Endothelial cell (in vitro differentiated cells): ENCODE data around the gene RSRC1. TPM values are rescaled to one million over a fixed set of nuclear protein-coding genes. Genes with fewer than 3 reads are reported as not detected.
"Not testable (repeated sequence)": the region's sequence is repeated elsewhere in the genome, so short reads cannot be mapped to it uniquely, and the experiment has no call there.

Experiments
- DNase-seq: peaks from one replicate; pipeline ENCODE4 v3.0.0; 2021; ENCODE audit warnings: low spot score
- H3K27ac Mint-ChIP-seq: one replicate; pipeline ENCODE4 v1.8.0; 2021; ENCODE audit warnings: mixed read lengths, inconsistent platforms; ENCODE audit not compliant: unreplicated experiment
- H3K27me3 Mint-ChIP-seq: one replicate; pipeline ENCODE4 v1.8.0; 2021; ENCODE audit warnings: mild to moderate bottlenecking, moderate library complexity, mixed read lengths, inconsistent platforms; ENCODE audit not compliant: unreplicated experiment
- H3K36me3 Mint-ChIP-seq: one replicate; pipeline ENCODE4 v1.8.0; 2021; ENCODE audit warnings: mild to moderate bottlenecking, low read depth, mixed read lengths, inconsistent platforms; ENCODE audit not compliant: unreplicated experiment
- H3K4me1 Mint-ChIP-seq: one replicate; pipeline ENCODE4 v1.8.0; 2021; ENCODE audit warnings: mild to moderate bottlenecking, mixed read lengths, inconsistent platforms; ENCODE audit not compliant: unreplicated experiment
- H3K4me3 Mint-ChIP-seq: one replicate; pipeline ENCODE4 v1.8.0; 2021; ENCODE audit warnings: mild to moderate bottlenecking, mixed read lengths, inconsistent platforms; ENCODE audit not compliant: unreplicated experiment
- H3K9me3 Mint-ChIP-seq: one replicate; pipeline ENCODE4 v1.8.0; 2021; ENCODE audit warnings: mixed read lengths, inconsistent platforms; ENCODE audit not compliant: unreplicated experiment
- CTCF ChIP-seq: fragments of 200-600 bp; sonication (generic); IDR thresholded peaks from one replicate; pipeline ENCODE4 v1.5.0; 2021; ENCODE audit warnings: antibody characterized with exemption; ENCODE audit not compliant: unreplicated experiment
- total RNA-seq: library from RNA; stranded (reverse); fragmentation: NEBNext Ultra II Directional; extraction: Animal tissue kit (Norgen Biotek cat#: 25700); gene quantifications from one replicate; pipeline ENCODE4 v1.2.1, GENCODE V29; 2021; ENCODE audit not compliant: unreplicated experiment

The RSRC1 gene
- total RNA-seq, 1 donor from 2014 or later = 24.7 TPM

GRCh38 chr3:158213461-158213860 is 103.6 kb downstream of the RSRC1 start:
- H3K9me3 Mint-ChIP-seq = no peaks in the 10 kb centered on the region
- no peak overlapping the region for H3K4me3 Mint-ChIP-seq
- no peak overlapping the region for H3K27ac Mint-ChIP-seq
- TF ChIP-seq CTCF = no peak
- no peaks in the 10 kb centered on the region for H3K36me3 Mint-ChIP-seq
- DNase-seq = no peak
- no peaks in the 10 kb centered on the region for H3K27me3 Mint-ChIP-seq
- no peaks in the 10 kb centered on the region for H3K4me1 Mint-ChIP-seq

GRCh38 chr3:158217992-158218391 is 108.1 kb downstream of the RSRC1 start:
- no peak overlapping the region for H3K4me3 Mint-ChIP-seq
- no peak for TF ChIP-seq CTCF
- DNase-seq = no peak
- no peaks in the 10 kb centered on the region for H3K4me1 Mint-ChIP-seq
- no peaks in the 10 kb centered on the region for H3K9me3 Mint-ChIP-seq
- no peak overlapping the region for H3K27ac Mint-ChIP-seq
- H3K36me3 Mint-ChIP-seq = no peaks in the 10 kb centered on the region
- no peaks in the 10 kb centered on the region for H3K27me3 Mint-ChIP-seq

- Mint-ChIP-seq H3K27me3 (no peaks in the 10 kb centered on the region), H3K4me1 (no peaks in the 10 kb centered on the region), H3K9me3 (no peaks in the 10 kb centered on the region), H3K27ac (no peak overlapping the region), H3K4me3 (no peak overlapping the region), H3K36me3 (no peaks in the 10 kb centered on the region)
- no peak for TF ChIP-seq CTCF
- DNase-seq = no peak
Observed at GRCh38 chr3:158220575-158220974, 110.7 kb downstream of the RSRC1 start.

- H3K4me1 Mint-ChIP-seq = no peaks in the 10 kb centered on the region
- no peaks in the 10 kb centered on the region for H3K9me3 Mint-ChIP-seq
- no peak overlapping the region for H3K27ac Mint-ChIP-seq
- H3K27me3 Mint-ChIP-seq = no peaks in the 10 kb centered on the region
- DNase-seq = no peak
- no peak overlapping the region for H3K4me3 Mint-ChIP-seq
- no peaks in the 10 kb centered on the region for H3K36me3 Mint-ChIP-seq
- TF ChIP-seq CTCF = no peak
Observed at GRCh38 chr3:158221426-158221825, 111.5 kb downstream of the RSRC1 start.

- no peak overlapping the region for H3K27ac Mint-ChIP-seq
- no peaks in the 10 kb centered on the region for H3K4me1 Mint-ChIP-seq
- no peaks in the 10 kb centered on the region for H3K27me3 Mint-ChIP-seq
- no peak for TF ChIP-seq CTCF
- no peaks in the 10 kb centered on the region for H3K9me3 Mint-ChIP-seq
- no peak overlapping the region for H3K4me3 Mint-ChIP-seq
- H3K36me3 Mint-ChIP-seq = no peaks in the 10 kb centered on the region
- DNase-seq = no peak
Observed at GRCh38 chr3:158226429-158226828, 116.5 kb downstream of the RSRC1 start.

GRCh38 chr3:158228942-158229341 is 119.1 kb downstream of the RSRC1 start:
- H3K36me3 Mint-ChIP-seq, H3K4me1 Mint-ChIP-seq, H3K27me3 Mint-ChIP-seq, H3K4me3 Mint-ChIP-seq, H3K9me3 Mint-ChIP-seq, DNase-seq, H3K27ac Mint-ChIP-seq: not testable (repeated sequence)
